ENCODE data around the gene CAPZA2. TPM values are rescaled to one million over a fixed set of nuclear protein-coding genes. Genes with fewer than 3 reads are reported as not detected.

Gene CAPZA2
- polyA plus RNA-seq, 1 experiment = 188 TPM

- CTCF ChIA-PET = interaction anchor here (0.6 kb wide), 1 partner anchor 533 kb away, joined by 3 read pairs; no protein-coding TSS in a partner anchor
- H3K9me3 ChIP-seq (ENCODE audit: control insufficient read depth, insufficient read depth, low read length) = no peaks in the 10 kb centered on the region
- H3K4me3 ChIP-seq (ENCODE audit: low read depth, low read length) = no peak overlapping the region
- no peaks in the 10 kb centered on the region for H3K27me3 ChIP-seq (ENCODE audit: control insufficient read depth, insufficient read depth, low read length)
- H3K27ac ChIP-seq (ENCODE audit: low read depth, low read length) = no peak overlapping the region
- no peak for TF ChIP-seq CTCF (IDR thresholded peaks at IDR 0.05; ENCODE audit: low read depth, low read length)
- no peak for DNase-seq (ENCODE audit: low read depth, low spot score)
- POLR2A ChIA-PET = no interaction called here
Observed at GRCh38 chr7:116842371-116842770, 20.0 kb upstream of the CAPZA2 start.

- no peak for TF ChIP-seq CTCF (IDR thresholded peaks at IDR 0.05; ENCODE audit: low read depth, low read length)
- no peak for DNase-seq (ENCODE audit: low read depth, low spot score)
- Histone ChIP-seq H3K27ac (ENCODE audit: low read depth, low read length) (no peak overlapping the region), H3K9me3 (ENCODE audit: control insufficient read depth, insufficient read depth, low read length) (no peaks in the 10 kb centered on the region), H3K4me3 (ENCODE audit: low read depth, low read length) (no peak overlapping the region), H3K27me3 (ENCODE audit: control insufficient read depth, insufficient read depth, low read length) (no peaks in the 10 kb centered on the region)
- ChIA-PET CTCF (no interaction called here), POLR2A (no interaction called here)
Observed at GRCh38 chr7:116843378-116843777, 19.0 kb upstream of the CAPZA2 start.

- H3K9me3 ChIP-seq (ENCODE audit: control insufficient read depth, insufficient read depth, low read length) = no peaks in the 10 kb centered on the region
- ChIA-PET CTCF (no interaction called here), POLR2A (no interaction called here)
- TF ChIP-seq CTCF (IDR thresholded peaks at IDR 0.05; ENCODE audit: low read depth, low read length) = no peak
- no peaks in the 10 kb centered on the region for H3K27me3 ChIP-seq (ENCODE audit: control insufficient read depth, insufficient read depth, low read length)
- no peak overlapping the region for H3K4me3 ChIP-seq (ENCODE audit: low read depth, low read length)
- H3K27ac ChIP-seq (ENCODE audit: low read depth, low read length) = no peak overlapping the region
- DNase-seq (ENCODE audit: low read depth, low spot score) = no peak
Observed at GRCh38 chr7:116851175-116851574, 11.2 kb upstream of the CAPZA2 start.

GRCh38 chr7:116851671-116852070, 10.7 kb upstream of the CAPZA2 start:
- CTCF ChIA-PET = no interaction called here
- Histone ChIP-seq H3K27ac (ENCODE audit: low read depth, low read length) (no peak overlapping the region), H3K4me3 (ENCODE audit: low read depth, low read length) (no peak overlapping the region), H3K27me3 (ENCODE audit: control insufficient read depth, insufficient read depth, low read length) (no peaks in the 10 kb centered on the region), H3K9me3 (ENCODE audit: control insufficient read depth, insufficient read depth, low read length) (no peaks in the 10 kb centered on the region)
- no peak for TF ChIP-seq CTCF (IDR thresholded peaks at IDR 0.05; ENCODE audit: low read depth, low read length)
- no peak for DNase-seq (ENCODE audit: low read depth, low spot score)
- POLR2A ChIA-PET = no interaction called here

GRCh38 chr7:116854132-116854531, 8.3 kb upstream of the CAPZA2 start:
- POLR2A ChIA-PET = no interaction called here
- no peaks in the 10 kb centered on the region for H3K27me3 ChIP-seq (ENCODE audit: control insufficient read depth, insufficient read depth, low read length)
- DNase-seq (ENCODE audit: low read depth, low spot score) = no peak
- TF ChIP-seq CTCF (IDR thresholded peaks at IDR 0.05; ENCODE audit: low read depth, low read length) = no peak
- CTCF ChIA-PET = no interaction called here
- no peaks in the 10 kb centered on the region for H3K9me3 ChIP-seq (ENCODE audit: control insufficient read depth, insufficient read depth, low read length)
- H3K4me3 ChIP-seq (ENCODE audit: low read depth, low read length) = no peak overlapping the region
- H3K27ac ChIP-seq (ENCODE audit: low read depth, low read length) = no peak overlapping the region
